Activated T-helper 1 cell treated with anti-CD3 and anti-CD28 coated beads, Interleukin-2, amount 50 U/mL, for 16 hours (primary cell): ENCODE data around the gene ZNF398.
A peak's percentile ranks its signal among the peaks of the same experiment; 100 is the strongest.

Experiments used
- DNase-seq, 2 donors: peaks; one replicate each; pipeline ENCODE4 v3.0.0-alpha.2; 2020; ENCODE audit warnings: low read depth in 1 of 2, low spot score in 1 of 2

Gene ZNF398

DNA sequence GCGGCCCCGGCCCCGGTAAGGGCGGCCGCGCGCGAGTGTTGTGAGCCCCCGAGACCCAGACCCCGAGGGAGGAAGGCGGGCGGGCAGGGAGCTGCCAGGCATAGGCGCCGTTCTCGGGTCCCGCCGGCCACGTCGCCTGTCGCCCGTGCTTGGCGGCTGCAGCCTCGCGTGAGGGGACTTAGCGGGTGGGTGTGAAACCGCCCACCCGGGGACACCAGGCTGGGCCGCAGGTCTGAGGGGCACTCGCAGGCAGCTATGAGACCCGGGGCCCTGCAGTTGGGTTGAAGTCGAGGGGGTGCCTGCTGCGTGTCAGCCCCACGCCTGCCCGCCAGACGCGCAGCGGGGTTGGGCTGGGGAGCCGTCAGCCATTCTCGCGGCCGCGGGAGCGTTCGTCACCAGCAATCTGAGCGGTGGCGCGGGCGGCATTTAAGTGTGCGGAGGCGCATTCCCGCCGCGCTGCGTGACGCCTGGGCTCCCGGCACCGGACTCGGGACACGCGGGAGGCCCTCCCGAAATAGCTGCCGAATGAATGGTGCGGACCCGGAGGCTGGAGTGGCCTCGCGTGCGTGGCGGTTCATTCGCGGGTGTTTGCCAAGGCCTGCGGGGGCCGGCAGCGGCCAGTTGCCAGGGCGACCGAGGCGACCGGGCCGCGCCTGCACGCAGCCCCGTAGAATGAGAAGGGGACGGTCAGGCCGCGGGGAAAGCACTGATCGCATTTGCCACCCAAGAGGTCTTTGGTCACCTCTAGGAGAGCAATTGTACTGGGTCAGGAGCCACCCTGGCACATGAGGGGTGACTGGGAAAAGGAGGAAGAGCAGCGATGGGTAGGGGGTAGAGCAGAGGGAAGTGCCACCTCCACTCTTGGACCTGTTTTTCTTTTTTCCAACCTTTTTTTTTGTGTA is 750 bp downstream of the ZNF398 start:
- DNase-seq: peak; percentile 29 to 54

DNA sequence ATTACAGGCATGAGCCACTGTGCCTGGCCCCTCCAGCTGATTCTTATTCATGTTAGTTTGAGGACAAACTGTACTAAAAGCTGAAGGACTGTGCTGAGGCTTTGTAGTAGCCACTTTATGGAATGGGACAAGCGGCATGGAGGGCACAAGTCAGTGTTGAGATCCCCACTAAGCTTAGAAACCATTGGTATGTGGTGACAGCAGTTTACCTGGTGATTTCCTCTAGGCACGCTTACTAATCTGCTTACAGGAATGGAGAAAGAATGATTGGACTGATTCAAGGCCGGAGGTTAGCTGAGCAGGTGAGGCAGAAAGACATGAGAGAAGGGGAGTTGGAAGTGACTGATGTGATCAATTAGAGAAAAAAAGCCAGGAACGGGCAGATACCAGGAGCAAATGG is 3.7 kb downstream of the ZNF398 start:
- DNase-seq: no peak

DNA sequence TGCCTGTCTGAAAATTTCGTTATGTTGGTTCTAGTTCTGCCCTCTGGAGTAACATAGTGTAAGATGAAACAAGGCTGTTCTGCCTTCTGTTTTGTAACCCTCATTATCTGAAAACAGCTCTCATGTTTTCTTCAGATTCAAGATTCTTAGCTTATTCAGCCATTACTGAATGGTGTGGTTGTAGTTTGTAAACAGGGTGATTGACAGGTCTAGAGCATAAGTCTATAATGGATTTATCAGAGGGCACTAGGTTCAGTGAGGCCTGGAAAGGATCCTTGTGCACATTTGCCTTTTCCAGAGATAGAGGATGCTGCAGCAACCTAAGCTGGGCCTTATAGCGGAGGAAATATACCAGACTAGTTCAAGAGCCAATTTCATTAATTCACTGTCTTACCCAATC is 6.1 kb downstream of the ZNF398 start:
- no peak for DNase-seq

DNA sequence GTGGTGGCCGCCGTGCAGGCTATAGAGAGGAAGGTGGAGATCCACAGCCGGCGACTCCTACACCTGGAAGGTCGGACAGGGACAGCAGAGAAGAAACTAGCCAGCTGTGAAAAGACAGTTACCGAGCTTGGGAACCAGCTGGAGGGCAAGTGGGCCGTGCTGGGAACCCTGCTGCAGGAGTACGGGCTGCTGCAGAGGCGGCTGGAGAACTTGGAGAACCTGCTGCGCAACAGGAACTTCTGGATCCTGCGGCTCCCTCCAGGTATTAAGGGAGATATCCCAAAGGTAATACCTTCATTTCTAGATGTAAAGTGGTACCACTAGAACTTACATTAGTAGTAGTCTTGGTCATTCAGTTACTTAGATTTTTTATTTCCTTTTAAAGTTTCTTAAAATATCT is 6.8 kb downstream of the ZNF398 start:
- no peak for DNase-seq

DNA sequence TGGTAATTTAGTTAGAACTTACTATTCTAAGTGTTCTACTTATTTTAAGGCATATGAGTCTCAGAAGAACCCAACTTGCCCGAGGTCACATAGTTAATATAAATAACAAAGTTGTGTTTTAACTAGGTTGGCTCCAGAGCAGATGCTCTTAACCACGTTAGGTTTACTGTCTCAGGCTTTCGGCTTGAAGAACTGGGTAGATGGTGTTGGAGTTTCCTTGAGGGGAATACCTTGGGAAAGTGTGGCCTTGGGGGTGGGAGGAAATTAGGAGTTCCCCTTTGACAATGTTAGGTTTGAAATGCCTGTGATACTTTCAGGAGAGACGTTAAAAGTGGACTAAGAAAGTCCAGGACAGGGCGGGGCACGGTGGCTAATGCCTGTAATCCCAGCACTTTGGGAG is 9.6 kb downstream of the ZNF398 start:
- no peak for DNase-seq

DNA sequence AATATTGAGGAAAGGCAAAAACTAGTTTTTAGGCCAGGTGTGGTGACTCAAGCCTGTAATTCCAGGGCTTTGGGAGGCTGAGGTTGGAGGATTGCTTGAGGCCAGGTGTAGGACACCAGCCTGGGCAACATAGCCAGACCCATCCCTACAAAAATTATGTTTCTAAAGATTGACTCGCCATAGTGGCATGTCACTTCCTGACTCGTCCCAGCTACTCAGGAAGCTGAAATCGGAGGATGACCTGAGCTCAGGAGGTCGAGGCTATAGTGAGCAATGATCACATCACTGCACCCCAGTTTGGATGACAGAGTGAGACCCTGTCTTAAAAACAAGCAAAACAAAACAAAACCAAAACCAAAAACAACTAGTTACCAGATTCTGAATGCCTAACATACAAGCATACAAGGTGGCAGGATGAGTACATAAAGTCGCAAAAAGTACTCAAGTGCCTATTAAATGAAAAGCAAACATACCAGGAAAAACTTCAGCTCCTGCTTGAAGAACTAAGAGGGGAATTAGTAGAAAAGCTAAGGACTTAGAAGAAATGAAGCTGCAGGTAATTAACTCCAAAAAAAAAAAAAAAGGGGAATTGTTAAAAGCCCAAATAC is 14.1 kb downstream of the ZNF398 start:
- DNase-seq: no peak

DNA sequence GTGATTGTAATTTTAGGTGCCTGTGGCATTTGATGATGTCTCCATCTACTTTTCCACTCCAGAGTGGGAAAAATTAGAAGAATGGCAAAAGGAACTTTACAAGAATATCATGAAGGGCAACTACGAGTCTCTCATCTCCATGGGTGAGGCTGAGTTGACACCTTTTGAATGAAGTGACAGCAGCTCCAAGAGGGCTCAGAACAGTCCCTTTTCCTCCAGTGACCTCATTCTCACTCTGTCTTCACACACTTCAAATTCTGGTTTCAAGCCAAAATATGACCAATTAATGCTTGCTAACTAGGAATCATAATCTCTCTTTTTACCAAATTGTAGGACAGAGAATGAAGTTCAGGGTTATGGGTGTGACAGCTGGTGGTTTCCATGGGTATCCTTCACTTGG is 18.9 kb downstream of the ZNF398 start:
- DNase-seq: no peak

DNA sequence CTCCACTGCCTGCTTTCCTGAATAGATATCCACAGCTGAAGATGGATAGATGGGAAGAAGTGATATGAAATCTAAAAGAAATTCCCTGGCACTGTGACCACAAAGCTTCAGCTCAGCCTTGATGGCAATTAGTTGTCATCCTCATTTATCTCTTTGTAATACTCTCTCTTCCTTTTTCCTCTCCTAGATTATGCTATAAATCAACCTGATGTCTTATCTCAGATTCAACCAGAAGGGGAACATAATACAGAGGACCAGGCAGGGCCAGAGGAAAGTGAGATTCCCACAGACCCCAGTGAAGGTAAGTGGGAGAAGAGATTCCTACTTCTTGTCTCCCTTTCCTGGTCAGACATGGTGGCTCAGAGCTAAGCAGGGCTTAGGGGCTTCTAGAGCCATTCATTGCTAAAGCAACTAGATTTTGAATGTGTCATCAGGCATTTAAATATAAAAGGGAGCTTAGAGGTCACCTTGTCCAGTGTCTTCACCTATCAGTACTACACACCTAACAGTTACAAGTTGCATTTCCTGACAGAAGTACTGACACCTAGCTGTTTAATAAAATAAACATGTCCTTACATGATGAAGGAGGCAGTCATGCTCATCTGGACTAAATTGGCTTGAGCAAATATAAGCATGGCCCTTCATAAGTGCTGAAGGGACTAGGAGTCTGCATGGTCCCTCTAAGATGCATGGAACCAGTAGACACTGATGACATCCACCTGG is 19.5 kb downstream of the ZNF398 start:
- no peak for DNase-seq

DNA sequence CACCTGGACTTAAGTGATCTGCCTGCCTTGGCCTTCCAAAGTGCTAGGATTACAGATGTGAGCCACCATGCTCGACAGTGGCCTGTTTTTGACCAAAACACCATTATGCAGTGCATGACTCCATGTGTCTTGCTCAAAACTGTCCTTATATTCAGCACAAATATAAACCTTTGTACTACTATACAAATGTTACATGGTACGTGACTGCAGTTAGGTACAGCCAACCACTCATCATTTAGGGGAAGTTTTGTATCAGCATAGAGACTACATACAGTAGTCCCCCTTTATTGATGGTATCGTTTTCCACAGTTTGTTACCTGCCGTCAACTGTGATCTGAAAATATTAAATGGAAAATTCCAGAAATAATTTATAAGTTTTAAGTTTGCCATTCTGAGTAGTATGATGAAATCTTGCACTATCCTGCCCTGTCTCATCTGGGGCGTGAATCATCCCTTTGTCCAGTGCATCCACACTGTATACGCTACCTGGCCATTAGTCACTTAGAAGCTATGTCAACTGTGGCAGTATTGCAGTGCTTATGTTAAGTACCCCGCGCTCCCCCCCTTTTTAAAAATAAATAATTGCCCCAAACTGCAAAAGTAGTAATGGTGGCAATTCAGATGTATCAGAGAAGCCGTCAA is 24.8 kb downstream of the ZNF398 start:
- DNase-seq: no peak

DNA sequence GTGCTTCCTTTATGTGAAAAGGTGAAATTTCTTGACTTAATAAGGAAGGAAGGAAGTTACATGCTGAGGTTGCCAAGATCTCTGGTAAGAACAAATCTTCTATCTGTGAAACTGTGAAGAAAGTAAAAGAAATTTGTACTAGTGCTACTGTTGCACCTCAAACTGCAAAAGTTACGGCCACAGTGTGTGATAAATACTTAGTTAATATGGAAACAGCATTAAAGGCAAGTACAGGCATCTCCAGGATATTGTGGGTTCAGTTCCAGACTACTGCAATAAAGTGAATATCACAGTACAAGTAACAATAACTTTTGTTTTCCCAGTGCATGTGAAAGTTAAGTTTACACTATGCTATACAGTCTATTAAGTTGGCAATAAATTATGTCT is 25.3 kb downstream of the ZNF398 start:
- no peak for DNase-seq

DNA sequence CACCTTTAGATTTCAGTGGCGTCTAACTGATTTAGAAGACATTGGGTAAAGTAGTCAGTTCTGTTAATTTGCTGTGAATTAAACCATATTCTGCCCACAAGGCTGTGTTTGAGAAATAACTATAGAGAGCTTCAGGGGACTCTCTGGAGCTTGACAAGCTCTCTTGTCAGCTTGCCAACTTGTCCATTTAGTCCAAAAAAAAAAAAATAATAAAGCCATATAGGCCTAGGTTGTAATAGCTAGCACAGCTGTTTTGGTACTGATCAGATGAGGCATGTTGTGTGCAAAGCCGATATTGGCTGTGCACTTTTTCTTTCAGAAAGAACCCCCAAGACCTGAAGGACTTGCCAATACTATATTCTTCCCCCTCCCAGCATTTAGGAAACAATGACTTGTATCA is 27.9 kb downstream of the ZNF398 start:
- DNase-seq: no peak

DNA sequence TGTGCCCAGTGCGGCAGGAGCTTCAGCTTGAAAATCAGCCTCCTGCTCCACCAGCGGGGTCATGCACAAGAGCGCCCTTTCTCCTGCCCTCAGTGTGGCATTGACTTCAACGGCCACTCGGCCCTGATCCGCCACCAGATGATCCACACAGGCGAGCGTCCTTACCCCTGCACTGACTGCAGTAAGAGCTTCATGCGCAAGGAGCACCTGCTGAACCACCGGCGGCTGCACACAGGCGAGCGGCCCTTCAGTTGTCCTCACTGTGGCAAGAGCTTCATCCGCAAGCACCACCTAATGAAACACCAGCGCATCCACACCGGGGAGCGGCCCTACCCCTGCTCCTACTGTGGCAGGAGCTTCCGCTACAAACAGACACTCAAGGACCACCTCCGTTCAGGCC is 32.0 kb downstream of the ZNF398 start:
- DNase-seq: no peak

DNA sequence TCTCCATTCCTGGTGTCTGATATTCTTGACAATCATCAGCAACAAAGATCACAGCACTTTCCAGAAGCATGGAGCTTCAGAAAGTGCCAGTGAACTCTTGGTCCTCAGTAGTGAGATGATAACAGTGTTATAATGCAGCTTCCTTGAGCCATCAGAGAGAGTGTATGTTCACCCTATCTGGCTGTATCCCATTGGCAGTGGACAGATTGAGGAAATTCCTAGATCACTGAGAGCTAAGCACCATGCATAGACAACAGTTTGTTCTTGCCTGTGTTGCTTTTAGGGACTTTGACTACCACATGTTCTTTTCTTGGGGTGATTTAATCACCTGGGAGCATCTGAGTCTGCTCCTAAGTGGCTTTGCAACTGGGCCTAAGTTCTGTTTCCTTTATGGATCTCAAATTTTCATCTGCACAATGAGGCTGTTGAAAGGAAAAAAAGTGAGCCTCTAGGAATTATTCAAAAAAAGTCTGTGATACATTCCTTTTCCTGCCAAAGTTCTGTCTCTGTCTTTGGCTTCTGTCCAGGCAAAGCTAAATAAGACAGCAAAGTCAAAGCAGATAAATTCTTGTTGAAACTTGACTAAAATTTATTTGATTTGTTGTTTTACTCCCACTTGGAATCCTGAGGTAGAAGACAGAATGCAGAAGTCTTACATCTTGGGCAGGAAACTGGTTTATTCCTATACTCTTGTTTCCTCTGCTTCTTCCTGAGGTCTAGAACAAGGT is 33.6 kb downstream of the ZNF398 start:
- DNase-seq: no peak

DNA sequence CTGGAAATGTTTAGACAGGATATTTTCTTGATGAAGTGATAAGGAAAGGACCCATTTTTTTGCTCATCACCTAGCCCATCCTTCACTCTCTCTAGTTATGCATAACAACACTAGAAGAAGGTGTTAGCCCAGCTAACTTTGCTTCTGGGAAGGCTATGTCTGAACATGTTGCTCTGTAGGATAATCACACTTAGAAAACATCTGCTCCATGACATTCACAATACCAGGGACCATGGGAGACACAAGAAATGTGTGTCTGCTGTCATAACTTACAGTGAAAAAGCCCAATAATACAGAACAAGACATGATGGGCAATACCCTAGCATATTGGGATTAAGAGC is 34.2 kb downstream of the ZNF398 start:
- DNase-seq: no peak

DNA sequence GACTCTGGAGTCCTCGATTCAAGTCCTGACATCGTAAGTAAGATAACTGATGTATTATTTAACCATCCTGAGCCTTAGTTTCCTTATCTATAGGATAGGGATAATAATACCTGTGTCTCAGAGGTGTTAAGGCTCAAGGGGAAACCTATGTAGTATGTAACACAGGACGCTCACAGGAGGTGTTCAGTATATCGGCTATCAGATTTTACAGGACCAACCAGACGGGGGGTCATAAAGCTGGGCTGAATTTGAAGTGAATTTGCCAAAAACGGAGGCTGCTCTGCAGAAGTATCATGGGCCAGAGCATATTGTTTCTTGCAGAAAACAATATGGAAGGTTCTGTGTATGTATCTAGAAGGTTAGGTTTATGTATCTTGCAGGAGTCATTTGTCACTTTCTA is 37.0 kb downstream of the ZNF398 start:
- no peak for DNase-seq

DNA sequence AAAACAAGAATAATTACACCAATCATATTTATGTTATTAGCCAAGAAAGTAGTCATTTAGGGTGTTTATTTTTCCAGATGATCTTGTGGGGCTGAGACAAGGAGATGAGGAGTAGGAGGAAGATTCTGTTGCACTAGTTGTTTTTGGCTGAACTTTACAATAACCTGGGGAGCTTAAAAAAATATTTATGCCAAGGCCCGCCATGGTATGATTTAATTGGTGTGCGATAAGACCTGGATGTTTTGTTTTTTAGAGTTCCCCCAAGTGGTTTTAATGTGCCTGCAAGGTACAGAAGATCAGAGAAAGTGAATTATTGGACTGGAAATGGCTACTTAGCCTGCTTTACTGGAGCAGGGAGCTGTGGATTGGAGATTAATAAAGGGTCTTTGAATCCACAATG is 41.0 kb downstream of the ZNF398 start:
- no peak for DNase-seq

DNA sequence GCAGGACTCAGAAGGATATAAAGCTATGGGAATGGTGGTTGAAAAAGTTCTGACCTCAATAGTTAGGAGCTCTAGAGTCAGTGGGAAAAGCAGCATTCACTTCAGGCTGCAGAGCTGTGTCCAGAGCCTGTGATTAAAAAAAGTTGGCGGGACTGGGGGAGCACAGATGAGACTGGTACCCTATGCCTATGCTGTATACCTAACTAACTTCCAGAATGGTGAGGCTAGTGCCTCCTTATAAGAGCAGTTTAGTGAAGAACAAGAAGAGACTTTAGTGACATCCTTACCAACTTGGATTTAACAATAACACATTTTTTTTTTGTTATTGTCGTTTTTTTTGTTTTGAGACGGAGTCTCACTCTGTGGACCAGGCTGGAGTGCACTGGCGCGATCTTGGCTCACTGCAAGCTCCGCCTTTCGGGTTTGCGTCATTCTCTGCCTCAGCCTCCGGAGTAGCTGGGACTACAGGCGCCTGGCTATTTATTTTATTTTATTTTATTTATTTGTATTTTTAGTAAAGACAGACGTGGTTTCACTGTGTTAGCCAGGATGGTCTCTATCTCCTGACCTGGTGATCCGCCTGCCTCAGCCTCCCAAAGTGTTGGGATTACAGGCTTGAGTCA is 41.5 kb downstream of the ZNF398 start:
- DNase-seq: no peak

DNA sequence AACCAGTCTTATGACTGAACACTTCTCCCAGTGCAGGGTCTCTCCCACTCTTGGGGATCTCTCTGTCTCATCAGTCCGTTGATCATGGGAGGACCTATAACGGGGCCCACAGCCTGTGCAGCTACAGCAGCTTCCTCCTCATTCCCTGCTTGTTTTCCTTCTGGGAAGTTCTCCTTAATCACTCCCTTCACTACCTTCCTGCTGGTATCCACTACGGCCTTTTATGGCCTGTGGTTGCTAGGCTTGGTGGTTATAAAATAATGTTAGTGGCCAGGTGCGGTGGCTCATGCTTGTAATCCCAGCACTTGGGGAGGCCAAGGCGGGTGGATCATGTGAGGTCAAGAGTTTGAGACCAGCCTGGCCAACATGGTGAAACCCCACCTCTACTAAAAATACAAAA is 44.6 kb downstream of the ZNF398 start:
- DNase-seq: no peak

DNA sequence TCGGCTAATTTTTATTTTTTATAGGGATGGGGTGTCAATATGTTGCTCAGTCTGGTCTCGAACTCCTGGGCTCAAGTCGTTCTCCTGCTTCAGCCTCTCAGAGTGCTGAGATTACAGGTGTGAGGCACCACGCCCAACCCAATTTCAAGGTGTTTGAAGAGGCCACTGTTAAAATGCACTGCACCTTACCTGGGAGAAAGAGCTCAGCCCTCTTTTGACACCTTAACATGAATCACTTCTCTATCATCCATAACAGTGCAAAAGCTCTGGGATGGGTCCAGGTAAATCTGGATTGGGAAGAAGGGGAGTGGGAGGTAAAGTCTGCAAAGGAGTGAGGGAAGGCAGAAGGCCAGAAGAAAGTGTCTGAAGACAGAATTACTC is 47.5 kb downstream of the ZNF398 start:
- DNase-seq: no peak

DNA sequence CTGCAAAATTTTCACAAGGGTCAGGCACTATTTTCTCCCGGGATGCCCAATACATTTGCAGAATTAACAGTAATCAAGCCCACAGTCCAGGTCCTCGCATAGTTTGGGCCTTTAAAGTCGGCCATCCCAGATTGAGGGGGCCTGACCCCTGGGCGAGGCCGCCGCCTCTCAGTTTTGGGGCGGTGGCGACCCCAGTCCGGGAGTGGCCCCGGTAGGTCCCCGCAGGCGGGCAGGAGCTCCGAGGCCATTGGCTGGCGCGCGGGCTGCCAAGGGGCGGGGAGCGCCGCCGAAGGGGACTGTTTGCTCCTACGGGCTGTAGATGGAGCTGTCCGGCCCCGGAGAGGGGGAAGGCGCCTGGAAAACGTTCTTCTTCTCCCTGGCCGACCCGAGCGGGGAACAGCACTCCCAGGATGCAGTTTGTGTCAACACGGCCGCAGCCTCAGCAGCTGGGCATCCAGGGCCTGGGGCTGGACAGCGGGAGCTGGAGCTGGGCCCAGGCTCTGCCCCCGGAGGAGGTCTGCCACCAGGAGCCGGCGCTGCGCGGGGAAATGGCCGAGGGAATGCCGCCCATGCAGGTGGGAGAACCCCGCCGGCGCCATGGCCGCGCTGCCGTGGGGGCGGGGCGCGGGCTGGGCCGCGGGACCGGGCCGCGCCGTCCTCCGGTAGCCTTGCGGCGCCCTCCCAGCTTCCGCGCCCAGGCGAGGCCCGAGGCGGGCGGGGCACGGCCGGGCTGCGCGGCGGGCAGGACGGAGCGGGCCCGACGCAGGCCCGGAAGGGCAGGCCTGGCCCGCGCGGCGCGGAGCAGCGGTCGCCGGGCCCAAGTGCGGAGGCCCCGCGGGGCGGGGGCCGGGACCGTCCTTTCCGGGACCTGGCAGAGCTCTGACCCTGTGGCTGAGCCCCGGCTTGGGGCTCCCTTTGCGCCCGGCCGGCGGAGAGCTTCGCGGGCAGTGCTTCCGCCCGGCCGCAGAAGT is 48.2 kb downstream of the ZNF398 start, which contains the start of gene ZNF282:
TSS of gene ZNF282 (plus strand) at position 367 of the 971 bp plus-strand sequence. CDS start at position 411, 44 bp downstream.
- peak; percentile 47 to 59 for DNase-seq
